OCI-LY7 (cell line): ENCODE data around the gene NOM1.

Source experiments
- CTCF ChIP-seq: fragments of 200-600 bp; sonication (generic); conservative IDR thresholded peaks from 2 replicates; pipeline ENCODE4 v1.5.1; 2014; ENCODE audit warnings: mild to moderate bottlenecking, antibody characterized with exemption, low read length, moderate library complexity, mixed read lengths
- EZH2phosphoT487 ChIP-seq: fragments of 200-600 bp; sonication (generic); IDR thresholded peaks from 2 replicates; pipeline ENCODE4 v1.6.1; 2018; ENCODE audit warnings: low read depth, borderline replicate concordance, mild to moderate bottlenecking, mixed run types, antibody characterized with exemption, low read length, moderate library complexity, mixed read lengths

GRCh38 chr7:156979711-156980110, 30.2 kb downstream of the NOM1 start:
- TF ChIP-seq CTCF (no peak), EZH2phosphoT487 (no peak)
